GM19397 (cell line): ENCODE measurements around the gene CCDC154.

Source experiments
- ATAC-seq: cut with Tn5 transposase; IDR thresholded peaks from one replicate; pipeline ENCODE4 v1.9.1; 2021; ENCODE audit warnings: mild to moderate bottlenecking, moderate library complexity; ENCODE audit not compliant: unreplicated experiment

Gene CCDC154

DNA sequence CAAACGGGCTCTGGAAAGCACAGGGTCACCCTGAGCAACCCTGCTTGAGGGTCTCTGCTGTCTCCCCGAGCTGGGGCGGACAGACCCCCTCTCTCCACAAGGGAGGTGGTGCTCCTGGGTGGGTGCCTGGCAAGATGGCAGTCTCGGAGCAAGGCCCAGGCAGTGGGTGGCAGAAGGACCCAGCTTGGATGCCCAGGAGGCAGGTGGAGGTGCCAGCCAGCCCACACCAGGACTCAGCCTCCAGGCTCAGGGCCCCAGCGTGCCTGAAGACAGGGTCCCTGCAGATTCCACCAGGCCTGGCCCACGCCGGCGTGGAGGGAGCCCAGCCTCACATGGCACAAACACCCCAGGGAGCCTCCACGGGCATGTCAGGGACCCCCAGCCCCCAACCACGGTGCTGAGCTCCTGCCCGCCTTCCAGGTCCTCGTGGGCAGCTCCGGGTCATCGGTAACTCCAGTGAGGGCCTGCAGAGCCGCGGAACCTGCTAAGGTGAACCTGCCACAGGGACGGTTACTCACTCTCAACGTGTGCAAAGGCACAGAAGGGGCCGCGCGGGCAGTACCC, 50.7 kb downstream of the CCDC154 start:
- no peak for ATAC-seq

DNA sequence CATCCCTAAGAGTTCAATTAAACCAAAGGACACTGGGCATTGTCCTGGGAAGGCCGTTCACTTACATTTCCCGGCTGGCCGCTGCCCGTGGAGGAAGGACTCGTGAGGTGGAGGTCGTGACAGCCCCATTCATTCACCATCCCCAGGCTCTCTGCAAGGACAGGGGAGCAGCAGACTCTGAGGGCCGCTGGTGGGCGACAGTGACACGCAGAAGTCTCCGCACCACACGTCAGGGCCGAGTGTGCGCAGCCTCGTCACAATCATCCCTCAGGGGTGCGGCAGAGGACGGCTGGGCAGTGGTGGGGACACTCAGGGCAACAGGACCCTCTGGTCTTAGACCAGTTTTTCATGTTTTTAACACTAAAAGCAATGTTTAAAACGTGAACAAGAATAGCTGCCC, 51.5 kb downstream of the CCDC154 start:
- ATAC-seq = no peak

DNA sequence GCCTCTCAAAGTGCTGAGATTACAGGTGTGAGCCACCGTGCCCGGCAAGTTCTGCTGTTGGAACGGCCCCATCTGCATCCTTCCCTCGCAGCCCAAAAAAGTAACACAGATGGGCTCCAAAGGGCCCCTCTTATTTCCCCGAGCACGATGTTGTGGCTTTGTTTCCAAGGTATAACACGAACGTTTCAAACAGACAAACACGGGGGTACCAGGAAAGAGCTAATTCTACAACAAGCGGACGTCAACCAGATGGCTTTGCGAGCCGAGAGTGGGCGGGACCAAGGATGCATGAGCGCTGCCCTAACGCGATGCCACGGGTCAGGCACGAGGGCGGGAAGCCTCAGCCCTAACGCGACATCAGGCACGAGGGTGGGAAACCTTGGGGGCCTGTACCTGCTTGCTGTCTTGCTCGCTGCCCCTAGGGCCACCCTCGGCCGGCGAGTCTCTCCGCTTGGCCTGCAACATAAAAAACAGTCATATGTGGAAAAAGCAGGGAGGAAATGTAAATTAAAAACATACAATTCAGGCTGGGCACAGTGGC, 54.0 kb downstream of the CCDC154 start:
- ATAC-seq = no peak

DNA sequence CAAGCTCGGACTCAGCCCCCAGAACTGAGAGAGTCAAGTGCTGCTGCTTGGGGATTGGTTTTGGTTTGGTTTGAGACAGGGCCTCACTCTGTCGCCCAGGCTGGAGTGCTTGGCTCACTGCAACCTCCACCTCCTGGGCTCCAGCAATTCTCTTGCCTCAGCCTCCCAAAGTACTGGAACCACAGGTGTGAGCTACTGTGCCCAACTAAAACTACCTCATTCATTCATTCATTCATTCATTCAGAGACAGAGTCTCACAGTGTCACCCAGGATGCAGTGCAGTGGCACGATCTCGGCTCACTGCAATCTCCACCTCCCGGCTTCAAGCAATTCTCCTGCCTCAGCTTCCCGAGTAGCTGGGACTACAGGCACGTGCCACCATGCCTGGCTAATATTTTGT, 54.6 kb downstream of the CCDC154 start:
- ATAC-seq = no peak

DNA sequence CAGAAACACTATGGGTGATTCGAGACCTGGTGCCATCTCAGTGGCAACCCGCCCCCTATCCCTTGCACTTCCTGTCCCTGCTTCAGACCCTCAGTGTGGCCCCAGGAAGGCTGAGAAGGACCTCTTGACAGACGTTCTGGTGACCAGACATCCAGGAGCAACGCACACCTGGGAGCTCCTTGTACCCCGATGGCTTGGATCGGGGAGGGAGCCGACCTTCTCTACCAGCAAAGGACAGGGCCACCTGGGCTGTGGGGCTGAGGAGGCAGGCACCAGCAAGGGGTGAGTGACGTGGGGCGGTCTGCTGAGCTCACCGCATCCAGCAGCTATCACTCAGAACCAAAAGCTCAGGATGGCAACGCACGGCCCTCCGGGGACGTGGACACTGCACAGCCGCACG, 57.0 kb downstream of the CCDC154 start:
- no peak for ATAC-seq

DNA sequence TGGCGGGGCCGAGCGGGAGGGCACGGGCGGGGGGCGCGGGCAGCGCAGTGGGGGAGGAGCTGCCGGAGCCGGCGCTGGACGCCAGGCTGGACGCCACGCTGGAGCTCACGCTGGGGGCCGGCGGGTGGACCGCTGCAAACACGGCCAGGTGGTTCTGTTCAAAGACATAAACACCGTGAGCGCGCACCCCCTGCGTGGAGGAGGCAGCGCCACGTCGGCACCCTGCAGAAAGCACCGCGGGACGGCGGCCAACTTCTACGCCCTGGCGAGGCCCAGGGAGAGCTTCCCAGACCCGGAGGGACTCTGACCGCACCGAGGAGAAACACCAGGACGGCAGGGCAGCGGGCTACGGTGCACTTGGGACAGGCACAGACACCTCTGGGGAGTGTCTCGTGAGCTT, 59.1 kb downstream of the CCDC154 start:
- no peak for ATAC-seq
